ENCODE results near the gene CFAP53.
"Not testable (repeated sequence)": the region's sequence is repeated elsewhere in the genome, so short reads cannot be mapped to it uniquely, and the experiment has no call there.

The CFAP53 gene

DNA sequence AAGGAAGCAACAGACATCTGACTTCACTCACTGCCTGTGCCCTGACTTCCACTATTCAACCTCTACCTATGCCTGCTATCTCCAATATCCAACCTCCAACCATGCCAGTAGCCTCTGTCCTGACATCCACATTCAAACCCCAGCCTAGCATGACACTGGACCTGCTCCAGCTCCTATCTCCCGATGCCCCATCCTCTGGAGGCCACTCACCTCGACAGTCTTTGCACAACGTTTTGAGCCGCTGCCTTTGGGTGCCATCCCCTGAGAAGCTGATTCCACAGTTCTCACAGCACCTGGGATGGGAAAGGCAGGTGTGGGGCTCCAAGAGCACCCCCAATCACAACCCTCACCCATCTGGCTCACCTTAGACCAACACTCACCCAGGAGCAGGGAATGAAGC is 10.2 kb upstream of the CFAP53 start:
- intact Hi-C loops (cut with DNase I) = loop anchor here (10.0 kb wide), 1 partner anchor 782 kb away; the partner anchor contains the start of gene RPL17
- DNase-seq = no peak

DNA sequence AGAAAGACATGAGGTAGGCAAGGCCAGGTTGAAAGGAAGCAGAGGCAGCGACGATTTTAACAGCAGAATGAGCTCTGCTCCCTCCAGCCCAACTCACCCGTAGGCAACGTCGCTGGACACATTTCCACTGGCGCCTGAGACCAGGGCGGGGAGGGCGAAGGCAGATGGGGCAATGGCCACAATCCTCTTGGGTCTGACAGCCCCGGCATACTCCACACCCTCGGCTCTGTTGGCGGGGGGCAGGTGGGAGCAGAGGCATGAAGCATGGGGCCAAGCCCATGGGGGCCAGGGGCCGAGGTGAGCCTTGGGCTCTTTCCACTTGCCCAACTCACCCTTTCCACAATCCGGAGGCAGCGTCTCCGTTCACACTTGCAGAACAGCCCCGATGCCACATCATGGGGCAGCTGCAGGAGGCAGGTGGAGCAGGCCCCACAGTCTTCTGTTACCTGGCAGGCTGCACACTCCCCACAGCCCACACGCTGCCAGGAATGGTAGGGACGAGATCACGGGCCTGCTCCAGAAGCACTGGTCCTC is 9.3 kb upstream of the CFAP53 start:
- intact Hi-C loops (cut with DNase I) = loop anchor here (10.0 kb wide), 1 partner anchor 781 kb away; the partner anchor contains the start of gene RPL17

DNA sequence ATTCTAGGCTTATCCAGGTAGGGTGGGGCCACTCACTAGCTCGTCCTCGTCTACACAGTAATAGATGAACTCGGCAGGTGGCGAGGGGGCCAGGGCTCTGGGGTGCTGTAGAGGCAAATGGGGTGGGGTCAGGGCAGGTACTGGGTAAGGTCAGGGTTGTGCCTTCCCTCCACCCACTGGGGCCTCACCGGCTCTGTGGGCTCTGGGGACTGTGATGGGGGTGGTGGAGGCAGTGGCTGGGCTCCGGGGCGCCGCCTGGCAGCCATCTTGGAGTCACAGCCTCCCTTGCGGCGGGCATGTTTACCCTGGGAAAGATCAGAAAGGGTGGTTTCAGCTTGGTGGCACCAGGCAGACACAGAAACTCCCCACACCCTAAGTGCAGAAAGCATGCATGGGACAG is 8.6 kb upstream of the CFAP53 start:
- peak in 1 of 10 donors; percentile 79 for DNase-seq
- intact Hi-C loops (cut with DNase I) = loop anchor here (10.0 kb wide), 1 partner anchor 780 kb away; the partner anchor contains the start of gene RPL17

More for the DNA sequence above, 9.3 kb upstream of the CFAP53 start:
- peak in 1 of 10 donors; percentile 82 for DNase-seq

DNA sequence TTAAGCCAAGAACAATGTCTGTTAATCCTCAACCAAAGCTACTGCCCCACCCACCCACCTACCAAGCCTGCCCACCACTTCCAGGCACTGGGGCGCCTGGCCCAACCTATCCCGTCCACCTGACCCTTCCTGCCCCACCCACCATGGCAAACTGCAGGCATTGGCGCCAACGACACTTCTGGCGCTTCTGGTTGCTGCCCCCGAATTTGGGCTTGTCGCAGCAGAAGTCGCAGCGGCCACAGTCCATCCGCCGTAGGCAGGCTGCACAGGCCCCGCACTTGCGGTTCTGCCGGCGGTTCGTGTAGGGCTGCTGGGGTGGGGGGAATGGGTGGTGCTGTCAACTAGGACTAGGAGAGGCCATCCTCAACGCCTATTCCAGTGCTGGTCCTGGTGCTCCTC is 7.7 kb upstream of the CFAP53 start:
- DNase-seq = peak in 1 of 10 donors; percentile 53
- intact Hi-C loops (cut with DNase I) = loop anchor here (10.0 kb wide), 1 partner anchor 779 kb away; the partner anchor contains the start of gene RPL17

DNA sequence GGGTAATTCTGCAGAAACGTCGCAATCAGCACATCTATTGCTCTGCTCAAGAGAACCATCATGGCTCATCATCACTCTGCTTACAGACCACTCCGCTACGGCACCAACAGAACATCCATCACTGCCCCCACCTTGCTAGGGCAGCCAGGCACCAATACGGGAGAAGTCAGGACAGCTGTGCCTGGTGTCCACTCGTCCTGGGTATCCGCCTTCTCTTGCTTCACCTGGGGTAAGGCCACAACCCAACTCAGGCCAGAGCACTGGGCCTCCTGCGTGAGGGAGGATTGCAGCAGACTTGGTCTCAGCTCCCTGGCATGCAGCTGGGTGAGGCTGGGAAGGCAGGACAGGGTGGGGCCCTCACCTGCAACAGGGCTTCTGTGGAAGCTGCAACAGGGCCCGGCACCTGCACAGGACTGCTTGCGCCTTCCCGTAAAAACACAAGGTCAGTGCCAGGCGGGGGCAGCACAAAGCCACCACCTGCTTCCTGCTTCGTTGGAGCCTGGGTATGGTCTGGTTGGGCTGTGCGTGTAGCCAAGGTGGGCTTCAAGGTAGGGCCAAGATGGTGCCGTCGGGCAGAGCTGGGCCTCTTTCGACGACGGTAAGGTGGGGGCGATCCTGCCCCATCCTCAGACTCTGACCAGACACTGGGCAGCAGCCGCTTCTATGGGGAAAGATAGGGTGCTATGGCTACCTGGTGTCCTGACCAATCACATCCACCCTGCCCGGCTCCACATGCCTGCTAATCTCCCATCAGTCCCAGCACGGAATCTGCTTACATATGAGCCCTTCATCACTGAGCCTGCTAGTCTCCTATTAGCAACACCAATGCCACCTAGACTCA is 7.1 kb upstream of the CFAP53 start:
- peak in 1 of 10 donors; percentile 81 for DNase-seq
- intact Hi-C loops (cut with DNase I) = loop anchor here (10.0 kb wide), 1 partner anchor 779 kb away; the partner anchor contains the start of gene RPL17

DNA sequence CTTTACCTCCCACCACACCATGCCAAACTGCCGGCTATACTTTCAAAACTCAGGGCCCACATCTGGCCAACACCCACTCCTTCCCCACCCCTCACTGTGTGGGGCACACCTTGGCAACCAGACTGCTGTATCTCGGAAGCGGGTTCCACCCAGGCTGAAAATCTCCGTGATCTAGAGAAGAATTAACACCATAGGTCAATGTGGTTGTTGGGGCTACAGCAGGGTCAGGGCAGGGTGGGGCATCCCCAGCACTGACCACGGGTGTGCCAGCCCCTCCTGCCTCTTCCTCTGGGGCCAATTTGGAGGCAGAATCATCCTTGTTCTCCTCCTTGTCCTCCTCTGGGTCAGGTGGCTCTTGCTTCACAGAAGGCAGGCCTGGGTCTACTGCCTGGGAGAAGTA is 6.3 kb upstream of the CFAP53 start:
- DNase-seq = peak in 1 of 10 donors; percentile 41
- intact Hi-C loops (cut with DNase I) = loop anchor here (10.0 kb wide), 1 partner anchor 778 kb away; the partner anchor contains the start of gene RPL17

DNA sequence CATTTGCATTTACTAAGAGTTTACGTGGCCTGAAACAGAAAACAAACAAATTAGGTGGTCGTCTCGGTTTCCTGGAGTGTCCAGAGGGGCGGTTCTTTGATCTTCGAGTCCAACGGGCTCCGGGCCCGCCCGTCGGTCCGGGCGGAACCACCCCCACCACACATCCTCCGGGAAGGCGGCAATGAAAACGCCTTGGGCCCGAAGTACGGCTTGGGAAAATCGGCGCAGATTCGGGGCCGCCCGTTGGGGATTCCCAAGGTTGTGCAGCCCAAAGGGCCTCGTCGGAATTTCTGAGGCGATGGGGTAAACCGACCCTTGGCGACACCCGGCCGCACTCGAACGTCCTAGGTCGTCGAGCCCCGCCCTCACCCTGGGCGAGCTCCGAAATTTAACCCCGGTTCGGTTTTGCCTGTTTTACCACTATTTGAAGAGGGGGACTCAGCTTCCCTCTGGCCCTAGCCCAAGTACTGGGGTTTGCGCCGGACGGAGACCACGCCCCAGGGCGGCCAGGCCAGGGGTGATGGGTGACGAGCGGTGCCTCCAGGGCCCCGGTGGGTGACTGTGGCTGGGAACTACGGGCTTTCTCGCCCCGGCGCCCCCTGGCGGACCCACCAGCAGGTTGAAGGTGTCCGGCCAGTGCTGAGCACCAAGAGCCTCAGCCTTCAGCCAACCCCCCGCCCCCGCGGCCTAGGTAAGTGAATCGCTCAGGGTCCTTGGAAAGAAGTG is 1.9 kb upstream of the CFAP53 start:
- intact Hi-C loops (cut with DNase I) = no loop called here

DNA sequence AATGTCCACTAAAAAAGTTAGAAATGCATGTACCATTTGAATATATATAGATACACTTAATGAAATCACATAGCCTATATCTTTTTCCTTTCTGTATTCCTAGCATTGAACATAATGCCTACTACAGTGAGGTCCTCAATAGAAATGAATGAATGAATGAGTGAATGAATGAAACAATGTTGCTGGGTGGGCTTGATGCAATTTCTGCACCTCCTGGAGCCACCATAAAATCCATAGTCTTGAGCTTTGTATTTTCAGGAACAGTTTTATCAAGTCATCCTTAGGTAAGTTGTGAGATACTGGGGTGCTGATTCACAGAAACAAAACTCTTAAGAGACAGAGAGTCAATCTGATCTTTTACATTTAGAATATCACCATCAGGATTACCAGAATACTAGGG is 3.3 kb downstream of the CFAP53 start:
- no peak for DNase-seq
- intact Hi-C loops (cut with DNase I) = no loop called here

More for the DNA sequence above, 1.9 kb upstream of the CFAP53 start:
- DNase-seq = peak in 9 of 10 donors; percentile 55 to 94 (median 64)

DNA sequence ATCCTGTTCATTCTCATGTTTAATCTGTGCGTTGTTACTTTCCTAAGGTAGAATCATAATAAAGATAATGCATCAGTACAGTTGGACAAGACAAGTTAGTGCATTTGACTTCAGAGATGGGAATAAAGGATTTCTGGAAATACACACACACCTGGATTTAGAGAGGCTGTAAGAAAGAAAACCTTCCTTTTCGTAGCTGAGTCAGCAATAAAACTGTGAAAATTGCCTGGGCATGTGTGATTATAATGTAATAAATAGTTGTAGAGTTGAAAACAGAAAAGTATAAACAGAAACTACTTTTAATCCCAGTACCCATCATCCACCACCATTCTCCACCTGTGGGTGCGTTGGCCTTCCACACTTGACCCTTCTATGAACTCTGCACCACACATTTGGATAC is 15.4 kb downstream of the CFAP53 start:
- DNase-seq = no peak
- intact Hi-C loops (cut with DNase I) = no loop called here

DNA sequence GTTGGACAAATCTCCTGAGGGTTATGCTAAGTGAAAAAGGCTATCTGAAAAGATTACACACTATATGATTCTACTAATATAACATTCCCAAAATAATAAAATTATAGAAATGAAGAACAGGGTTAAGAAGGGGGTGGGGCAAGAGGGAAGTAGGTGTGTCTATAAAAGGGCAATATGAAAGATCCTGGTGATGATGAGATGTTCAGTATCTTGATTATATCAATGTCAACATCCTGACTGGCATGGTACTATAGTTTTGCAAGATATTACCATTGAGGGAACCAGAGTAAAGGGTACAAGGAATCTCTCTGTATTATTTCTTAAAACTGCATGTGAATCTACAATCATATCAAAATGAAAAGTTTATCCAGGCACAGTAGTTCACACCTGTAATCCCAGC is 16.7 kb downstream of the CFAP53 start:
- intact Hi-C loops (cut with DNase I) = no loop called here
- DNase-seq = no peak

DNA sequence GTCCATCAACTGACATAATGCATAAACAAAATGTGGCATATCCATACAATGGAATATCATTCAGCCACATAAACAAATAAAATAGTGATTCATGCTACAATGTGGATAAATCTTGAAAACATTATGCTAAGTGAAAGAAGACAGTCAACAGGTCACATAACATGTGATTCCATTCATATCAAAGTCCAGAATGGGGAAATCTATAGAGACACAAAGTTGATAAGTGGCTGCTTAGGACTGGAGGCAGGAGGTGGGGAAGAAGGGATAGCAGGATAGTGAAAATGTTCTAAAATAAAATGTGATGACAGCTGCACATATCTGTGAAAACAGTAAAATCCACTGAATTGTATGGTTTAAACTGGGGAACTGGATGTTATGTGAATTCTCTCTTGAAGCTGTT is 18.7 kb downstream of the CFAP53 start:
- DNase-seq = no peak
- intact Hi-C loops (cut with DNase I) = no loop called here

DNA sequence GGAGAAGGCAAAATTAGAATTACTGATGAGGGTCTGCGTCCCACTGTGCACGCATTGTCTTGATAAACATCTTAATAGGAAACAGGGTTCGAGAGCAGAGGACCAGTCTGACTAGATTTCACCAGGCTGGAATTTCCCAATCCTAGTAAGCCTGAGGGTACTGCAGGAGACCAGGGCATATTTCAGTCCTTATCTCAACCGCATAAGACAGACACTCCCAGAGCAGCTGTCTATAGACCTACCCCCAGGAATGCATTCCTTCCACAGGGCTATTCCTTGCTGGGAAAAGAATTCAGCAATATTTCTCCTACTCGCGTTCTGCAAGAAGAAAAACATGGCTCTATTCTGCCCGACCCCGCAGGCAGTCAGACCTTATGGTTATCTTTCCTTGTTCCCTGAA is 24.5 kb downstream of the CFAP53 start:
- intact Hi-C loops (cut with DNase I); DNase-seq: not testable (repeated sequence)

DNA sequence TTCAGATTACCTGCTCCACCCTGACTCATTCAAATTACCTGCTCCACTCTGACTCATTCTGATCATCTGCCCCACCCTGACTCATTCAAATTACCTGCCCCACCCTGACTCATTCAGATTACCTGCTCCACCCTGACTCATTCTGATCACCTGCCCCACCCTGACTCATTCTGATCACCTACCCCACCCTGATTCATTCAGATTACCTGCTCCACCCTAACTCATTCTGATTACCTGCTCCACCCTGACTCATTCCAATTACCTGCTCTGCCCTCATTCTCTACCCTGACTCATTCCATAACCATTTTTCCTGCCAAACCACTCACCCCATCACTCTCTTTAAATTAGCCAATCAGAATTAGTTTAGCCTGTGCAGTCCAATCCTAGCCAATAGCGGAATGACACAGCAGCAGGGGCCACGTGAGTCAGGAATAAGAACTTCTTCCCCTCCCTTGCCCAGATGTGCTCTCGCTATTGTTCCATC is 26.2 kb downstream of the CFAP53 start:
- intact Hi-C loops (cut with DNase I) = no loop called here
- peak in 1 of 10 donors; percentile 31 for DNase-seq

DNA sequence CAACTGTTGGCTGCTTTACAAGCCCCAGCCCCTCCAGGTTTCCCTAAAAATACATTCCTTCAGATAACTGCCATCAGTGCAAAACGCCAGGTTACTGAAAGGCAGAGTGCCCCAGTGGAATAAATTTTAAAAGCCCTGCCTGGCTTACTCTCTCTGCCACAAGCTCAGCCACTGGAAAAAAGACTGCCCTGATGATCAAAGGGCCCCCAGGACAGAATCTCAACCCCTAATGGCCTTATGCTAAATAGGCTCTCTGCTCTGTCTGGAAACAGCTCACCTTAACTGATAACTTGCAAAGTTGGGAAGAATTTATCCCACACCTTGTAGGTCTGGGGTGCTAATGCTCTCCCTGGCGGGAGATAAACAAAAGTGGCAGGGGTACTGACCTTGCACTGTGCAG is 33.9 kb downstream of the CFAP53 start:
- intact Hi-C loops (cut with DNase I) = no loop called here
- DNase-seq = no peak

DNA sequence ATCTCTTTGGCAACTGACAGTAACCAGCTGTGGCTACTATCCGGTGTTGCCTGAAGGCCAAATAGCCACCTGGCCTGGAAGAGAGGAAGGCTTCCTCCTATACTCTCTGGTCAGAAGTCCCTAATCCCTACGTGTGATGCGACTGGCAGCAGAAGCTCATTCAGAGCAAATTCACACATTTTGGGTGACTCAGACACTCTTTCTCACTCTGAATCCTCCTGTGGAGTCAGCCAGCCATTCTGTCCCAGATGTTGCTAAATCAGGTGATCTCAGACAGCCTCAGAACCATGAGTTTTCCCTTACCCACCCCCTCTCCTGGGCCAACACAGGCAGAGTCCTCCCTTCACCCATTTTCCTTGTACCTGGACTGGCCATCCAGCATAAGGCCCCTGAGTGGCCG is 34.7 kb downstream of the CFAP53 start:
- intact Hi-C loops (cut with DNase I) = no loop called here
- no peak for DNase-seq

DNA sequence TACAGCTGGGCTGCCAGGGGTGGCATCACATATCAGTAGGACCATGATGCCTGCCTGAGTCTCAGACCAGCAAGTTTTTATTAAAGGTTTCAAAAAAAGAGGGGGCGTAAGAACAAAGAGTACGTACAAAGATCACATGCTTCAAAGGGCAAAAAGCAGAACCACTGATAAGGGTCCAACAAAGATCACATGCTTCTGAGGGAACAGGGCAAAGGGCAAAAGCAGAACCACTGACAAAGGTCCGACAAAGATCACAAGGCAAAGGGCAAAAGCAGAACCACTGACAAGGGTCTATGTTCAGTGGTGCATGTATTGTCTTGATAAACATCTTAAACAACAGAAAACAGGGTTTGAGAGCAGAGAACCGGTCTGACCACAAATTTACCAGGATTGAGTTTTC is 46.0 kb downstream of the CFAP53 start:
- intact Hi-C loops (cut with DNase I) = not testable (repeated sequence)

DNA sequence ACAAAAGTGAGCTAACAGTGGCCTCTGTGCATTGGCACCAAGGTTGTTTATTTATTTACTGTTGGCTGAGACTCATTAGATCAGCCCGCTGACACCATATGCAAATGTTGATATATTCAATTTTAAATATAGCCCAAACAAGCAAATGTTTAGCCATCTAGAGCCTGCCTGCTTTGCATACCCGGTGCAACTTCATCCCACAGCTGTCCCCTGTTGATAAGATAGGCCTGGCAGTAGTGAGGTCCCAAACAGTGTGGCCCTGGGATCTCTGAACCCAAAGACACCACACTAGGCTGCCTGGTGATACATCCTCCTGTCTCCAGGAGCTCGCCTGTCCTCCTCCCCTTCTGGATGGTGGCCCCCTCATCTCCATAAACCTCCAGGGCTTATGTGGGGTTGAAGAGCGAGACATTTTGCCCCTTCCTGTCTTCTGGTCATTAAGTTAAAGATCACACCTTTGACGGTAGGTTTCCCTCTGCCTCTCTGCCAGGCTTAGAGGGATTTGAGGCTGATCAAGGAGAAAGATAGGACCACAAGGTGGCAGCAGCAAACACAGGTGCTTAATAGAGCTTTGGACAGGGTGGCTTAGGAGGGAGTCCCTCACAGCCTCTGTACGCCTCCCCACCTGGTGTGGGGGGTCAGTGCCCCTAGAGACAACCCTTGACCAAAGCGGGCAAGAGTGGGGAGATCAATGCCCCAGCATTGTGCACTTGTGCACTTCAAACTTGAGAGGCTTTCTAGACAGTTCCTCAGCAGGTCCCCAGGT is 47.7 kb downstream of the CFAP53 start:
- intact Hi-C loops (cut with DNase I) = no loop called here
- no peak for DNase-seq

More for the DNA sequence above, 46.0 kb downstream of the CFAP53 start:
- not testable (repeated sequence) for DNase-seq

DNA sequence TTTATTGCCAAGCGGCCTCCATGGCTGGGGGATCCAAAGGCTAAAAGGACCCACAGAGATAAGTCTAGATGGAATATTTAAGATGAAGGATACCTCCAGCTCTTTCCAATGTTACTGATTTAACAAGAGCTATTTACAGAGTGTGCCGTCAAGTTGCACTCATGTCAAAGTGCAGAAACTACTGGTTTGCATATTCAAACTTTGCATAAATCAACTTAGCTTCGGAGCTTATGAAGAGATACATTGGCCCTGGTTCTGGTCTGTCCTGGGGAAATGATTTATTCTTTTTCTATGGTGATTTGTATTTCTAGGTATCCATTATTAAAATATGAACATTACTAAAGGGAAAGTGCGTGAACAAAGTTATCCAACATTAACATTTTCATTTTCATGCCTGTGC is 57.0 kb downstream of the CFAP53 start:
- intact Hi-C loops (cut with DNase I) = loop anchor here (10.0 kb wide), 1 partner anchor 345 kb away; no protein-coding TSS in a partner anchor
- DNase-seq = no peak

DNA sequence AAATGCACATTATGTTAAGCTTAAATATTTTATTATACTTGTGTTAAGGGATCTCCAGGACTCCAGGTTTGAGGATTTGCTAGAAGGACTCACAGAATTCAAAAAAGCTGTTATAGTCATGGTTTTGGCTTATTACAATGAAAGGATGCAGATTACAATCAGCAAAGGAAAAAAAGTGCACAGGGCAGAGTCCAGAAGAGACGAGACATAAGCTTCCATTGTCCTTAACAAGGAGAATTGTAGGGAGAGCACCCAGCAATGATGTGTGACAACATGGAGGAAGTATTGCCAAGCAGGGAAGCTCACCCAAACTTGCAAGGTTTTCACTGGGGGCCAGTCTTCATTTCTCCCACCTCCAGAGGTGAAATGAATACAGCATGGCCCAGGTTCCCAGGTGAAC is 58.6 kb downstream of the CFAP53 start:
- intact Hi-C loops (cut with DNase I) = loop anchor here (10.0 kb wide), 1 partner anchor 343 kb away; no protein-coding TSS in a partner anchor
- DNase-seq = no peak
